DND-41 (cell line): Measurements from ENCODE around the gene IWS1.

ENCODE experiments used
- ATAC-seq: fragments of 200-7000 bp; cut with Tn5 transposase; 3 replicates; pipeline ENCODE4 v1.9.1; 2021; ENCODE audit warnings: low read depth; ENCODE audit not compliant: insufficient read depth
- DNase-seq: peaks from one replicate; pipeline ENCODE4 v3.0.0-alpha.2; 2020
- H2AFZ ChIP-seq: 2 replicates; pipeline ENCODE4 v1.6.0; 2012; ENCODE audit warnings: low read depth, low read length
- H3K27ac ChIP-seq: 2 replicates; pipeline ENCODE4 v1.5.1; 2012; ENCODE audit warnings: low read length, inconsistent platforms
- H3K27me3 ChIP-seq: fragments of 200-600 bp; sonication (generic); 2 replicates; pipeline ENCODE4 v1.6.0; 2012; ENCODE audit warnings: low read length, mild to moderate bottlenecking, inconsistent platforms; ENCODE audit not compliant: insufficient read depth, poor library complexity
- H3K36me3 ChIP-seq: 2 replicates; pipeline ENCODE4 v1.5.1; 2012; ENCODE audit warnings: low read length, inconsistent platforms; ENCODE audit not compliant: insufficient read depth
- H3K4me1 ChIP-seq: 2 replicates; pipeline ENCODE4 v1.5.1; 2012; ENCODE audit warnings: mild to moderate bottlenecking, low read length; ENCODE audit not compliant: insufficient read depth
- H3K4me2 ChIP-seq: 2 replicates; pipeline ENCODE4 v1.6.0; 2012; ENCODE audit warnings: mild to moderate bottlenecking, moderate library complexity, low read length, inconsistent platforms; ENCODE audit not compliant: insufficient read depth
- H3K4me3 ChIP-seq, 2 experiments: fragments of 200-600 bp in 1 of 2; shearing (Covaris generic) in 1 of 2; 2 replicates each; pipeline ENCODE4 v1.5.1; 2012 to 2016; ENCODE audit warnings: inconsistent platforms in 2 of 2, low read length in 2 of 2, mild to moderate bottlenecking in 2 of 2, low read depth in 1 of 2, moderate library complexity in 1 of 2
- H3K79me2 ChIP-seq: 2 replicates; pipeline ENCODE4 v1.6.0; 2012; ENCODE audit warnings: low read length, inconsistent platforms; ENCODE audit not compliant: insufficient read depth
- H3K9ac ChIP-seq: 2 replicates; pipeline ENCODE4 v1.6.0; 2012; ENCODE audit warnings: low read depth, mild to moderate bottlenecking, inconsistent platforms, low read length, moderate library complexity
- H3K9me3 ChIP-seq: 2 replicates; pipeline ENCODE4 v1.5.1; 2012; ENCODE audit warnings: low read length, moderate library complexity, mild to moderate bottlenecking, inconsistent platforms; ENCODE audit not compliant: insufficient read depth, severe bottlenecking
- H4K20me1 ChIP-seq: 2 replicates; pipeline ENCODE4 v1.6.0; 2012; ENCODE audit warnings: low read length; ENCODE audit not compliant: insufficient read depth
- CTCF ChIP-seq: IDR thresholded peaks from 2 replicates; pipeline ENCODE4 v1.5.1; 2012; ENCODE audit warnings: borderline replicate concordance, low read length, moderate library complexity, mild to moderate bottlenecking; ENCODE audit not compliant: poor library complexity, severe bottlenecking; ENCODE audit errors: extremely low read depth
- EZH2 ChIP-seq: IDR thresholded peaks from 3 replicates; pipeline ENCODE4 v1.6.1; 2012; ENCODE audit warnings: borderline replicate concordance, low read depth, mild to moderate bottlenecking, moderate library complexity, low read length, inconsistent platforms; ENCODE audit not compliant: severe bottlenecking

Gene IWS1

GRCh38 chr2:127516041-127516762, 10.1 kb downstream of the IWS1 start:
- no peak overlapping the region for H3K9ac ChIP-seq
- DNase-seq = no peak
- H3K36me3 ChIP-seq = peaks cover 90% of the 10 kb centered on the region
- no peak overlapping the region for H3K4me3 ChIP-seq
- no peak for TF ChIP-seq CTCF
- H3K9me3 ChIP-seq = no peaks in the 10 kb centered on the region
- peaks cover 100% of the 10 kb centered on the region for H3K79me2 ChIP-seq
- peaks cover 67% of the 10 kb centered on the region for H4K20me1 ChIP-seq
- H3K27me3 ChIP-seq = no peaks in the 10 kb centered on the region
- no peak overlapping the region for H3K4me2 ChIP-seq
- no peak overlapping the region for H3K27ac ChIP-seq
- ATAC-seq = no peak
- H3K4me1 ChIP-seq = peaks cover 10% of the 10 kb centered on the region
- H2AFZ ChIP-seq = no peak overlapping the region

DNA sequence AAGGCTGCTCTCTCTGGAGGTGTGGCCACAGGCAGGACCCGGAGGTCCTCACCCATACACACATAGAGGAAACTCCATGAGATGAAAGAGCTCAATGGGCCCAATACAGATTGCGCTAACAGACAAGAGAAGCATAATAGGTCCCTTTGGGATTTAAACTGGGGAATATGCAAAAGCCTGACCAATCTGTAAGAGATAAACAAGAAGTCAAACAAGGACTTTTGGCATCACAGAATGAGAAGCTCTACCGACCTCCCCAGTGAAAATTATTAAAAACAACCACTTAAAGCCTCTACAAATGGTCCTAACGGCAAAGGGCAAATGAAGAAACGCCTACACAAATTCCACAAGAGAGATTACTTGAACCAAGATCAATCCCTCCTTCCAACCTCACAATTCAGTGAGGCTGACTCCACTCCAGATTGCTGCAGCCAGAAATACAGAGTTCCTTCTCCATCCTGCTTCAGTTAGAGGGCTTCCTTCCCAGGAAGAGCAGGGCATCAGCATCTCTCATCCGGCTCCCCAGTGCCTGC, 10.8 kb downstream of the IWS1 start:
- Histone ChIP-seq H3K27ac (no peak overlapping the region), H3K36me3 (peaks cover 90% of the 10 kb centered on the region), H4K20me1 (peaks cover 74% of the 10 kb centered on the region), H3K4me3 (no peak overlapping the region), H3K4me1 (peaks cover 10% of the 10 kb centered on the region), H3K9me3 (no peaks in the 10 kb centered on the region), H2AFZ (no peak overlapping the region), H3K27me3 (no peaks in the 10 kb centered on the region), H3K9ac (no peak overlapping the region), H3K4me2 (no peak overlapping the region), H3K79me2 (peaks cover 100% of the 10 kb centered on the region)
- TF ChIP-seq EZH2 = no peak
- no peak for TF ChIP-seq CTCF
- no peak for DNase-seq
- no peak for ATAC-seq

DNA sequence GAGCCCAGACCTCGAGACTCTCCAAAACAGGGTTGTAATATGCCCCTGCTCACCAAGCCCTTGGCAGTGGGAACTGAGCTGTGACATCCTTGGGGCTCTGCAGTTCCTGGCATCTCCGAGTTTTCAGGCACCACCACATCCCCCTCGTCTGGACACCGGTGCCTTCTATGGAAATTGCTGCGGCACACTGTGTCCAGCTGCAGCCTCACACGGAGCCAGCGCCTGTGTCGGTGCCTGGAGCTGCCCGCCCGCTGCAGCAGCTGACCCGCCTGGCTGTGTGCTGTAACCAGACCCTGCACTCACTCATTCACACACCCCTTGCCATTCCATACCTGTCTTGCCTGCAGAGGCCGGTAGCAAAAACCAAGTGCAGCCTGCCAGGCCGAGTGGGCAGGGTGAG, 11.8 kb downstream of the IWS1 start:
- Histone ChIP-seq H4K20me1 (peaks cover 81% of the 10 kb centered on the region), H3K9ac (no peak overlapping the region), H3K4me1 (peaks cover 10% of the 10 kb centered on the region), H3K9me3 (no peaks in the 10 kb centered on the region), H2AFZ (no peak overlapping the region), H3K4me3 (no peak overlapping the region), H3K79me2 (peaks cover 100% of the 10 kb centered on the region), H3K4me2 (no peak overlapping the region), H3K27me3 (no peaks in the 10 kb centered on the region), H3K36me3 (peaks cover 86% of the 10 kb centered on the region), H3K27ac (no peak overlapping the region)
- ATAC-seq (no peak; the same call in 2 of the 3 replicates), DNase-seq (no peak)
- no peak for TF ChIP-seq EZH2
- no peak for TF ChIP-seq CTCF
